ENCODE measurements around the gene FGF14. TPM values are rescaled to one million over a fixed set of nuclear protein-coding genes. Genes with fewer than 3 reads are reported as not detected.

Gene FGF14
- total RNA-seq, 4 donors from 2014 or later: 0.36 to 1.9 (median 0.45) TPM

DNA sequence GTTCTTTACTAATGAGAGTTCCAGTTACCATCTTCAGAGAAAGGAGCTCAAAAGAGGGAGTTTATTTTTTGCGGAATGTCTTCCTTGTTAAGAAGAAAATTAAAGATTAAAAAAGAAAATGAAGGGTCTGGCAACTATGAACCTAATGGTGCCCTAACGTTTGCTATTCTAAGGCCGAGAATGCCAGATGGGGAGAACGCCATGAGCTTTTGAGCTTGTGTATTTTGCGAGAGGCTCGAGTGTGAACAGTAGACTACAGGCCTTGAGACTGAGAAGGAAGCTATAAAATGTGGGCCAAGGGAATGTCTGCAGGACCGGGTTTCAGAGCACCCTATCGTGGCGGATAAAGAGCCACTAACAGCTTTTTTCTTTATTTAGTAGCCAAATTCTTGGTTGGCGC lies 6.7 kb downstream of the FGF14 start:
- TF ChIP-seq, protein P1, sequence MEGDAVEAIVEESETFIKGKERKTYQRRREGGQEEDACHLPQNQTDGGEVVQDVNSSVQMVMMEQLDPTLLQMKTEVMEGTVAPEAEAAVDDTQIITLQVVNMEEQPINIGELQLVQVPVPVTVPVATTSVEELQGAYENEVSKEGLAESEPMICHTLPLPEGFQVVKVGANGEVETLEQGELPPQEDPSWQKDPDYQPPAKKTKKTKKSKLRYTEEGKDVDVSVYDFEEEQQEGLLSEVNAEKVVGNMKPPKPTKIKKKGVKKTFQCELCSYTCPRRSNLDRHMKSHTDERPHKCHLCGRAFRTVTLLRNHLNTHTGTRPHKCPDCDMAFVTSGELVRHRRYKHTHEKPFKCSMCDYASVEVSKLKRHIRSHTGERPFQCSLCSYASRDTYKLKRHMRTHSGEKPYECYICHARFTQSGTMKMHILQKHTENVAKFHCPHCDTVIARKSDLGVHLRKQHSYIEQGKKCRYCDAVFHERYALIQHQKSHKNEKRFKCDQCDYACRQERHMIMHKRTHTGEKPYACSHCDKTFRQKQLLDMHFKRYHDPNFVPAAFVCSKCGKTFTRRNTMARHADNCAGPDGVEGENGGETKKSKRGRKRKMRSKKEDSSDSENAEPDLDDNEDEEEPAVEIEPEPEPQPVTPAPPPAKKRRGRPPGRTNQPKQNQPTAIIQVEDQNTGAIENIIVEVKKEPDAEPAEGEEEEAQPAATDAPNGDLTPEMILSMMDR (IDR thresholded peaks at IDR 0.05): no peak
- TF ChIP-seq POLR2A (IDR thresholded peaks at IDR 0.05): no peak
- no peak overlapping the region for H3K4me3 ChIP-seq (ENCODE audit: low read depth, poor library complexity, severe bottlenecking)
- no peak for DNase-seq (ENCODE audit: low spot score in 2 of 2)

GRCh38 chr13:102394158-102395053 lies 7.4 kb downstream of the FGF14 start:
- intact Hi-C loops (cut with DNase I; ENCODE audit: low total_unique reads): no loop called here
- DNase-seq (ENCODE audit: low spot score in 2 of 2): peak; percentile 94 to 98
- WGBS, 2 donors: 0% methylated on average over 20 to 46 of the region's 72 CpGs
- H3K4me3 ChIP-seq (ENCODE audit: low read depth, poor library complexity, severe bottlenecking): peak overlapping the region; percentile 50
- TF ChIP-seq POLR2A (IDR thresholded peaks at IDR 0.05): no peak
- TF ChIP-seq, protein P1 (IDR thresholded peaks at IDR 0.05): no peak

More for the DNA sequence above, 6.7 kb downstream of the FGF14 start:
- WGBS, 2 donors: 87 to 90% methylated on average over 10 of the region's 10 CpGs
- intact Hi-C loops (cut with DNase I; ENCODE audit: low total_unique reads): no loop called here

- intact Hi-C loops (cut with DNase I; ENCODE audit: low total_unique reads): no loop called here
- DNase-seq (ENCODE audit: low spot score in 2 of 2): no peak
- H3K4me3 ChIP-seq (ENCODE audit: low read depth, poor library complexity, severe bottlenecking): no peak overlapping the region
- WGBS, 2 donors: 83 to 84% methylated on average over 7 of the region's 7 CpGs
- TF ChIP-seq POLR2A (IDR thresholded peaks at IDR 0.05): no peak
- TF ChIP-seq, protein P1 (IDR thresholded peaks at IDR 0.05): no peak
Observed at GRCh38 chr13:102392481-102393209, 9.2 kb downstream of the FGF14 start.

DNA sequence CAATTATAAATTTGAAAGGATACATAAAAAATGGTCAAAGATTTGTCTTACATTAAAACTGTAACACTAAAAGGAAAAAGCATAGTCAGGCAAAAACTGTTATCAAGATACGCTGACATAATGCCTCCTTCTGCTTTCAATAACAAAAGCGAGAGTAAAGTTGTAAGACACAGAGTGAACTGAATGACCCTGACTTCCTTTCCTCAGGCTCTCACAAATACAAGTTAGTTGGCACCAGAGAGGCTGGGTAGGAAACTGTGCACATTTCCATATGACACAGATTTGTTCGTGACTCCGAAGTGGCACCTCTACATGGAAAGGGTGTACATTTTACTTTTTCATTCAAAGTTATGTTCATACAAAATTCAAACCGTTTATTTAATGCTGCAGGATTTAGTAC lies 15.4 kb downstream of the FGF14 start:
- no peak for TF ChIP-seq POLR2A (IDR thresholded peaks at IDR 0.05)
- H3K4me3 ChIP-seq (ENCODE audit: low read depth, poor library complexity, severe bottlenecking): no peak overlapping the region
- intact Hi-C loops (cut with DNase I; ENCODE audit: low total_unique reads): no loop called here
- DNase-seq (ENCODE audit: low spot score in 2 of 2): no peak
- WGBS, 2 donors: 52 to 62% methylated on average over 5 of the region's 5 CpGs

GRCh38 chr13:102380012-102380411 lies 21.8 kb downstream of the FGF14 start:
- 75 to 76% methylated on average over 1 of the region's 1 CpG for WGBS, 2 donors
- no peak for TF ChIP-seq POLR2A (IDR thresholded peaks at IDR 0.05)
- TF ChIP-seq, protein P1 (IDR thresholded peaks at IDR 0.05): no peak
- H3K4me3 ChIP-seq (ENCODE audit: low read depth, poor library complexity, severe bottlenecking): no peak overlapping the region
- intact Hi-C loops (cut with DNase I; ENCODE audit: low total_unique reads): no loop called here
- DNase-seq (ENCODE audit: low spot score in 2 of 2): no peak

DNA sequence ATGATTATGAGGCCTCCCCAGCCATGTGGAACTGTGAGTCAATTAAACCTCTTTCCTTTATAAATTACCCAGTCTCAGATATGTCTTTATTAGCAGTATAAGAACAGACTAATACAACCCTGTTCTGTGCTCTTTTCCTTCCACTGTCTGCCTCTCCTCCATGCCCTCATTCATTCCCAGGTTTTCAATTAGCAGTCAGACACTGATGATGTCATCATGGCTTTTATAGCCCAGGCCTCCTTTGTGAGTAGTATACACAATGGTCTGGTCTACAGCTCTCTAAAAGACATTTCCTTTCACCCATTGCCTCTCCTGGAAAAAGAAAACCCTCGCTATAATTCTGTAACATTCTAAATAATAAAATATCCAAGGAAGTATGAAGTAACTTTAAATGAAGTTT lies 25.5 kb downstream of the FGF14 start:
- intact Hi-C loops (cut with DNase I; ENCODE audit: low total_unique reads): no loop called here

More for the DNA sequence above, 25.5 kb downstream of the FGF14 start:
- no peak for TF ChIP-seq POLR2A (IDR thresholded peaks at IDR 0.05)
- TF ChIP-seq, protein P1 (IDR thresholded peaks at IDR 0.05): no peak
- 88 to 93% methylated on average over 1 of the region's 1 CpG for WGBS, 2 donors
- DNase-seq (ENCODE audit: low spot score in 2 of 2): no peak
- H3K4me3 ChIP-seq (ENCODE audit: low read depth, poor library complexity, severe bottlenecking): no peak overlapping the region

Data from lower leg skin (tissue), 4 donors.